Common myeloid progenitor, CD34-positive (primary cell): Measurements from ENCODE around the gene DNMT3B.
A peak's percentile ranks its signal among the peaks of the same experiment; 100 is the strongest.
"Not testable (repeated sequence)": the region's sequence is repeated elsewhere in the genome, so short reads cannot be mapped to it uniquely, and the experiment has no call there.

Source experiments
- CTCF ChIA-PET: fragments of 350-600 bp; sonication (Branson Sonifier 250); formaldehyde crosslinking; loops from one replicate; lab custom pipeline; 2021; ENCODE audit warnings: antibody characterized with exemption; lab: Charles Lee
- POLR2A ChIA-PET: fragments of 350-600 bp; sonication (Branson Sonifier 250); formaldehyde crosslinking; loops from one replicate; lab custom pipeline; 2021; ENCODE audit warnings: antibody characterized with exemption; lab: Charles Lee
- DNase-seq, 3 donors: peaks; one replicate each; pipeline versions ENCODE4 v3.0.0 to v3.0.0-alpha.2; 2013
- H3K27ac ChIP-seq, 2 experiments: 1 replicate in 1 of 2; 2 replicates in 1 of 2; pipeline ENCODE4 v1.7.0; 2013; ENCODE audit warnings: inconsistent platforms in 2 of 2, low read length in 2 of 2, mild to moderate bottlenecking in 2 of 2, low read depth in 1 of 2, moderate library complexity in 1 of 2; ENCODE audit not compliant: severe bottlenecking in 2 of 2, insufficient read depth in 1 of 2, poor library complexity in 1 of 2
- H3K27me3 ChIP-seq, 5 experiments: replicated peaks in 2 of 5; 1 replicate in 3 of 5; 2 replicates in 2 of 5; pipeline versions ENCODE4 v1.6.1 to v1.7.0; 2013; ENCODE audit warnings: low read length in 4 of 5, mild to moderate bottlenecking in 2 of 5, moderate library complexity in 2 of 5, inconsistent platforms in 1 of 5; ENCODE audit not compliant: insufficient read depth in 5 of 5, control insufficient read depth in 4 of 5
- H3K36me3 ChIP-seq, 4 experiments: 1 replicate in 2 of 4; 2 replicates in 2 of 4; pipeline versions ENCODE4 v1.6.1 to v1.7.0; 2013; ENCODE audit warnings: low read length in 3 of 4, control low read depth in 1 of 4, mild to moderate bottlenecking in 1 of 4; ENCODE audit not compliant: control insufficient read depth in 4 of 4, insufficient read depth in 4 of 4
- H3K4me1 ChIP-seq, 4 experiments: 1 replicate in 3 of 4; 2 replicates in 1 of 4; pipeline versions ENCODE4 v1.6.1 to v1.7.1; 2013; ENCODE audit warnings: low read length in 3 of 4, mild to moderate bottlenecking in 3 of 4, control low read depth in 1 of 4, inconsistent platforms in 1 of 4, moderate library complexity in 1 of 4; ENCODE audit not compliant: control insufficient read depth in 4 of 4, insufficient read depth in 4 of 4; ENCODE audit errors: control extremely low read depth in 1 of 4
- H3K4me3 ChIP-seq, 7 experiments: 1 replicate in 4 of 7; 2 replicates in 3 of 7; pipeline versions ENCODE4 v1.5.1 to v1.7.0; 2013; ENCODE audit warnings: mild to moderate bottlenecking in 7 of 7, low read length in 6 of 7, moderate library complexity in 6 of 7, inconsistent platforms in 2 of 7, low read depth in 2 of 7, control low read depth in 1 of 7; ENCODE audit not compliant: insufficient read depth in 4 of 7, control insufficient read depth in 1 of 7; ENCODE audit errors: extremely low read depth in 1 of 7
- H3K9me3 ChIP-seq, 5 experiments: 1 replicate in 4 of 5; 2 replicates in 1 of 5; pipeline versions ENCODE4 v1.6.1 to v1.7.1; 2013; ENCODE audit warnings: low read length in 4 of 5, mild to moderate bottlenecking in 2 of 5, inconsistent platforms in 1 of 5, low read depth in 1 of 5, moderate library complexity in 1 of 5; ENCODE audit not compliant: control insufficient read depth in 4 of 5, insufficient read depth in 2 of 5; ENCODE audit errors: control extremely low read depth in 1 of 5
- WGBS: methylation state at CpG from one replicate; pipeline ENCODE4 v1.1.5; 2013; ENCODE audit not compliant: insufficient coverage; 5-methylcytosine and 5-hydroxymethylcytosine counted together

The DNMT3B gene

DNA sequence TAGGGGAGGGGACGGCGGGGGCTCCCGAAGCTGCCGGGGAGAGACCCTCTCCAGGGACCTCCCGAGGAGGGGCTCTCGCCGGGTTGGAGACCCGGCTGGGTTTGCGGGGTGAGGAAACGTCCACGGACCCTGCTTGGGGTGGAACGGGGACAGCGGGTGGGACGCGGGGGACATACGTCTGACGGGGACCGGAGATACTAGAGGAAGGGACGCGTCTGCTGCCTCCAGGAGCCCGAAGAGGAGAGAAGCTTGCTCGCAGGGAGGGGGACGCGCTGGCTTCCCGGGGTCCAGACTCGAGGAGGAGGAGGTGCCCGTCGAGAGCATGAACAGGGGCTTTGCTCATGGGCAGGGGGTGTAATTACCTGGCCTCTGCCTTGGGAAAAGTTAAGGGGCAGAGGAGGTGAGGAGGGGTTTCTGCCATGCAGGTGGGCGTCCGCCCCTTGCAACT lies 593 bp downstream of the DNMT3B start:
- 0% methylated on average over 26 of the region's 30 CpGs for WGBS
- POLR2A ChIA-PET, result interaction anchor here (0.6 to 2.4 kb wide), 6 partner anchors 16 to 236 kb away, joined by 3 to 11 read pairs (median 5); partner anchors contain the start of genes C20orf203 and COMMD7
- peaks cover 12 to 43% (median 33%) of the 10 kb centered on the region in 4 experiments for H3K4me1 ChIP-seq
- peak in 1 of 3 donors; percentile 55 for DNase-seq
- peak overlapping the region; percentile 69 to 99 (median 90) for H3K4me3 ChIP-seq
- CTCF ChIA-PET, result interaction anchor here (0.8 to 4.1 kb wide), 8 partner anchors 10 to 225 kb away, joined by 3 to 54 read pairs (median 5); partner anchors contain the start of genes C20orf203 and COMMD7
- no peaks in the 10 kb centered on the region for H3K27me3 ChIP-seq
- peak overlapping the region in 1 of 2 experiments; percentile 76 for H3K27ac ChIP-seq
- no peaks in the 10 kb centered on the region for H3K9me3 ChIP-seq
- H3K36me3 ChIP-seq, result peaks cover 0 to 23% (median 2%) of the 10 kb centered on the region in 4 experiments

DNA sequence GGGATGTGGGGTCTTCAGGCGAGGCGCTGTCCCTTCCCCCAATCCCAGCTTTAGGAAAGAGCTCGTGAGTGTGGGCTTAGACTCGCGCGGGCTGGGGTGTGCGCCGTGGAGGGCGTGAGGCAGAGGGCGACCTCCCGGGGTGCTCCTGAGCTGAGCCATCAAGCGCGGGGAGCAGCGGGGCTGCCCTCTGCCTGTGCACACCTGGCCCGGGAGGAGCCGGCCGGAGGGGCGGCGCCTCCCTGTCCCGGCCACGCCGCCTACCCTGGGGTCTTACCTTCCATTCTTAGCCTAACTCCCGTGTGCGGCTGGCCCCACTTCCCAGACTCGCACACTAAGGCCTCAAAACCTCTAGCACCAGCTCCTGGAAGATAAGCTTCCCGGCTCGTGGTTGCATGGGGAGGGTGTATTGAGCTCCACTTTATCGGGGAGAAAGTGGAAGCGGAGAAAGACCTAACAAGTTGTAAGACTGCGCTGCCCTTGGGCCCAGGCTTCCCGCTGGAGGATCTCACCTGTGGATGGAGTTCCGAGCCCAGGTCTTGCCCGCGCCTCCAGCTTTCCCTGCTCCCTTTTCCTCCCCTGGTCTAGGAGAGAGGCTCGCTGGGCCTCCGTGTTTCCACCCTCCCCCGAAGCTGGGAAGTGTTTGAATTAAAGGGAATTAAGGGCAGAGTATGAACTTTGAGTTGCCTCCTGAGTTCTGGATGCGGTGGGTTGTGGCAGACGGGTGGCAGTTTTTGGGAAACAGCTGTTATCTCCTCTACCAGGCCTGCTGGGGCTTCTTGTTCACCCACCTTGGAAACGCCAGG lies 1.2 kb downstream of the DNMT3B start:
- peaks cover 0 to 26% (median 3%) of the 10 kb centered on the region in 4 experiments for H3K36me3 ChIP-seq
- ChIA-PET CTCF (interaction anchor here (0.8 to 4.1 kb wide), 9 partner anchors 10 to 225 kb away, joined by 3 to 54 read pairs (median 4); partner anchors contain the start of genes C20orf203 and COMMD7), POLR2A (interaction anchor here (0.6 to 2.4 kb wide), 6 partner anchors 15 to 236 kb away, joined by 3 to 11 read pairs (median 5); partner anchors contain the start of genes C20orf203 and COMMD7)
- peaks cover 12 to 46% (median 33%) of the 10 kb centered on the region in 4 experiments for H3K4me1 ChIP-seq
- 0% methylated on average over 30 of the region's 40 CpGs for WGBS
- peak overlapping the region; percentile 69 to 99 (median 90) for H3K4me3 ChIP-seq
- H3K27me3 ChIP-seq, result no peaks in the 10 kb centered on the region
- DNase-seq, result peak in 1 of 3 donors; percentile 53
- H3K27ac ChIP-seq, result peak overlapping the region; percentile 50 to 76
- no peaks in the 10 kb centered on the region for H3K9me3 ChIP-seq

DNA sequence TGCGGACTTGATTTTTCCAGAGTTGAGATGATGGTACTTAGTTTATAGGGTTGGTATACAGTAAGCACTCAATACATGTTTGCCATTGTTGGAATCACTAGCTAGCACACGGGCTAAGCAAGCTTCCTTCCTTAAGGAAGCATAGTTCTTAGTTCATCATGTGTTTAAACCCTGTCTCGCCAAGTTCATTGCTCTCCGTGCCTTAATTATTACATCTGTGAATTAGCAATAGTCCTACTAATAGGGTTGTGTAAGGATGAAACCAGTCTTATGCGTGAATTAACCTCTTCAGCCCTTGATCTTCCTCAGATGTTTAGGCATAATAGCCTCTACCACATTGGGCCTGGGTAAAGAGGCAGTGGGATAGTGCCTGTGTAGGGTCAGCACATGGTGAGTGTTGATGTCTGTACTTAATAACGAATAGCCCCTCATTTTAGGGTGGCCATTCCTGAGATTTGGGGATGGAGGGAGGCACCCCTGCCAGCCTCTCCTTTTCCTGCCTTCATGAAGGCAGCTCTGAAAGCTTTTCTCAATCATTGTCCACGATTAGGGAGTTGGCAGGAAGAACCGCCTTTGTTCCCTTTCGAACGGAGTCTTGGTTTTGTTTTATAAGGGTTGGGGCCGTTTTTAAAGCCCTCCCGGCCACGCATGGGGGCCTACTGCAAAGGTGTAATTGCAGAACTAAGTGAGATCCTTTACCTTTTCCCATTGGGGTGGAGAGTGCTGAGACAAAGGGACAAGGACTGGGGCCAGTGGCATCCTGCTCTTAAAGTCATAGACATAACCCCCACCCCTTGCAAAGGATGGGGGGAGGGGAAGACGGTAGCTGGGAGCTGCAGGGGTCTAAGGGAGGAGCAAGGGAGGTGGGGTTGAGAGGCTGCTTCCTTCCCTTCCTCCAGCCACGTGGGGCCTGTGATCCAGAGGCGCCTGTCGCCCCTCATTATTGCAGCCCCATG lies 2.1 kb downstream of the DNMT3B start:
- Histone ChIP-seq H3K4me1 (peaks cover 12 to 53% (median 33%) of the 10 kb centered on the region in 4 experiments), H3K4me3 (peak overlapping the region in 6 of 7 experiments; percentile 69 to 99 (median 91)), H3K9me3 (no peaks in the 10 kb centered on the region), H3K27me3 (no peaks in the 10 kb centered on the region), H3K27ac (peak overlapping the region; percentile 50 to 76), H3K36me3 (peaks cover 0 to 33% (median 6%) of the 10 kb centered on the region in 4 experiments)
- 5% methylated on average over 12 of the region's 17 CpGs for WGBS
- POLR2A ChIA-PET, result interaction anchor here (1.1 to 2.4 kb wide), 2 partner anchors 14 to 21 kb away, joined by 5 to 11 read pairs; partner anchors contain the start of gene COMMD7
- CTCF ChIA-PET, result interaction anchor here (0.6 to 4.1 kb wide), 8 partner anchors 13 to 226 kb away, joined by 3 to 54 read pairs (median 4); partner anchors contain the start of genes C20orf203 and COMMD7
- DNase-seq, result peak in 2 of 3 donors; percentile 44 to 46

DNA sequence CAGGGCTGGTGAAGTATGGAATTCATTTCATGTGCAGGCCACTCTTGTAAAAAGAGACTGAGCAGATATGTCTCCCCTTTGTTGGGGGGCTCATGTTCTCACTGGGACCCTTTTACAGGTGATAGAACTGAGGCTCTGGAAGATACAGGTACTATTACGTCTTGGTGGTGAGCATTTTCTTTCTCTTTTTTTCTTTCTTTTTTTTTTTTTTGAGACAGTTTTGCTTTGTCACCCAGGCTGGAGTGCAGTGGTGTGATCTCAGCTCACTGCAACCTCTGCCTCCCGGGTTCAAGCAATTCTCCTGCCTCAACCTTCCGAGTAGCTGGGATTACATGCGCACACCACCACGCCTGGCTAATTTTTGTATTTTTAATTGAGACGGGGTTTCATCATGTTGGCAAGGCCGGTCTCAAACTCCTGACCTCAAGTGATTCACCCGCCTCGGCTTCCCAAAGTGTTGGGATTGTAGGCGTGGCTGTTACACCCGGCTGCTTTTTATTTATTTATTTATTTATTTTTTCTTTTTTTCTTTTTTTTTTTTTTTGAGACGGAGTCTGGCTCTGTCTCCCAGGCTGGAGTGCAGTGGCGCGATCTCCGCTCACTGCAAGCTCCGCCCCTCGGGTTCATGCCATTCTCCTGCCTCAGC lies 3.2 kb downstream of the DNMT3B start:
- peak in 1 of 3 donors; percentile 30 for DNase-seq
- H3K9me3 ChIP-seq, H3K27me3 ChIP-seq, POLR2A ChIA-PET: not testable (repeated sequence)
- H3K27ac ChIP-seq, result peak overlapping the region; percentile 27 to 76
- CTCF ChIA-PET, result interaction anchor here (0.9 to 4.1 kb wide), 5 partner anchors 12 to 92 kb away, joined by 3 to 54 read pairs (median 24); partner anchors contain the start of genes C20orf203 and COMMD7
- peaks cover 12 to 64% (median 39%) of the 10 kb centered on the region in 4 experiments for H3K4me1 ChIP-seq
- 76% methylated on average over 5 of the region's 17 CpGs for WGBS
- peak overlapping the region in 5 of 7 experiments; percentile 89 to 99 (median 92) for H3K4me3 ChIP-seq
- H3K36me3 ChIP-seq, result peaks cover 0 to 39% (median 6%) of the 10 kb centered on the region in 4 experiments

DNA sequence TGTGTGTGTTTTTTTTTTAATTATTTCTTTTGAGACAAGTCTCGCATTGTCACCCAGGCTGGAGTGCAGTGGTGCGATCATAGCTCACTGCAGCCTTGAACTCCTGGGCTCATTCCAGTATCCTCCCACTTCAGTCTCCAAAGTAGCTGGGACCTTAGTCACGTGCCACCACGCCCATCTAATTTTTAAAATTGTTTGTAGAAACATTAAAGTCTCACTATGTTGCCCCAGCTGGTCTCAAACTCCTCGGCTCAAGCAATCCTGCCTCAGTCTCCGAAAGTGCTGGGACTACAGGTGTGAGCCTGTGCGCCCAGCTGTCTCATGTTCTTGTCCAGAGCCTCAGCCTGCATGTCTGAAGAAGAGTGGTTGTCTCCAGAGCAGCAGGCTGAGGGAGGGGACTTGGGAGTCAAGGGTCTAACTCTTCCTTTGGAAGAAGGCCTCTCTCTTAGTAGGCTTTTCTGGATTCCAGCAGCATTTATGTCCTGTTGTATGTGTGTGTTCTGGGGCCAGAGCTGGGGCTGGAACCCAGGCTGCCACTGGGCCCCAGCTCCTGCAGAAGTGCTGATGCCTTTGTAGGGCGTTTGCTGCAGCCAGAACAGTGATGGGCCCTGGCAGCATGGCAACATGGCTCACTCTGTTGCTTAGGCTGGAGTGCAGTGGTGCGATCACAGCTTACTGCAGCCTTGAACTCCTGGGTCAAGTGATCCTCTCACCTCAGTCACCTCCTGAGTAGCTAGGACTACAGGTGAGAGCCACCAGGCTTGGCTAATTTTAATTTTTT lies 5.4 kb downstream of the DNMT3B start:
- Histone ChIP-seq H3K36me3 (peaks cover 0 to 44% (median 6%) of the 10 kb centered on the region in 4 experiments), H3K27me3 (no peaks in the 10 kb centered on the region), H3K4me1 (peaks cover 15 to 81% (median 53%) of the 10 kb centered on the region in 4 experiments), H3K4me3 (no peak overlapping the region), H3K27ac (no peak overlapping the region), H3K9me3 (no peaks in the 10 kb centered on the region)
- POLR2A ChIA-PET, result no interaction called here
- CTCF ChIA-PET, result interaction anchor here (1.1 to 2.9 kb wide), 4 partner anchors 10 to 86 kb away, joined by 3 to 24 read pairs (median 4); partner anchors contain the start of gene COMMD7
- DNase-seq, result no peak
- WGBS, result 91% methylated on average over 7 of the region's 9 CpGs
